Stimulated activated CD4-positive, alpha-beta T cell treated with anti-CD3 and anti-CD28 coated beads, Interleukin-12 subunit alpha, Interleukin-12 subunit beta, amount 100 ng/mL, for 4 hours (primary cell): Measurements from ENCODE around the gene TRAK1.
"Not testable (repeated sequence)": the region's sequence is repeated elsewhere in the genome, so short reads cannot be mapped to it uniquely, and the experiment has no call there.

ENCODE experiments used
- DNase-seq: peaks from one replicate; pipeline ENCODE4 v3.0.0-alpha.2; 2020

Gene TRAK1

GRCh38 chr3:42101048-42101447 is 9.9 kb downstream of the TRAK1 start:
- DNase-seq, result no peak

- DNase-seq, result no peak
Measured at GRCh38 chr3:42101481-42101880, 10.3 kb downstream of the TRAK1 start.

DNA sequence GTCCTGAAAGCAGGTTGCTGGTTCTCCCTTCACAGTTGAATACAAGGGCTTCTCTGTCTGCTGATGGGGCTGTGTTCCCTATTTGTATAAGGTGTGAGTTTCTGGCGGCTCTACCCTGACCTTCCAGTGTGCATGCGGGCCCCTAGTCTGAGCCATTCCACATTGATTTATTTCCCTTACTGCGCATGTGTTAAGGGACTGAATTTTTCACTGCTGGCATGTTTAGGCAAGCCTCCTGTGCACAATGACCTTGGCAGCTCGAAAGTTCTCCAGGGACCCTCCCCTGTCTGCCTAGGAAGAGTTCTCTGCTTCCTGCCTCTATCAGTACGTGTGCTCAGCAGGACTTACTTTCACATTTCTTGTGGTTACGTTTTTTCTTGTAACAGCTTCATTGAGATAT is 11.4 kb downstream of the TRAK1 start:
- no peak for DNase-seq

- not testable (repeated sequence) for DNase-seq
Measured at GRCh38 chr3:42103921-42104665, 12.9 kb downstream of the TRAK1 start.

DNA sequence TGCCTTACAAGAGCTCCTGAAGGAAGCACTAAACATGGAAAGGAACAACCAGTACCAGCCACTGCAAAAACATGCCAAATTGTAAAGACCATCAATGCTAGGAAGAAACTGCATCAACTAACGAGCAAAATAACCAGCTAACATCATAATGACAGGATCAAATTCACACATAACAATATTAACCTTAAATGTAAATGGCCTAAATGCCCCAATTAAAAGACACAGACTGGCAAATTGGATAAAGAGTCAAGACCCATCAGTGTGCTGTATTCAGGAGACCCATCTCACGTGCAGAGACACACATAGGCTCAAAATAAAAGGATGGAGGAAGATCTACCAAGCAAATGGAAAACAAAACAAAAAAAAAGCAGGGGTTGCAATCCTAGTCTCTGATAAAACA is 14.8 kb downstream of the TRAK1 start:
- not testable (repeated sequence) for DNase-seq

DNA sequence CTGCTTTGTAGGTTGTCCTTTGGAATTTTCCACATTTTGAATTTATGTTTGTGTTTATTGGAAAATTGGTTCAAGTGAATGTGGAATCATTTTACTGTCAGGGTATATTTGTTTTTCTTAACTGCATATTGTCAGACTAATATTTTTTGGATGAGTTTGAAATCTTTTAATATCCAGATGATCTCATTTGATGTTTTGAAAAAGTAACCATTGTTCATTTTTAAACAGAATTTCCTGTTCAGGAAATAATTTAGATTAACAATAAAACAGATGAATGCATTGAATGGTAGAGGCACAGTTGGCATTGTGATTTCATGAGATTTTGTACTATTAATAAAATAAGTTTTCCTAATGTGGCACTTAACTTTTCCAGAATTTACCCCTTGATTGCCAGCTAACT is 15.5 kb downstream of the TRAK1 start:
- no peak for DNase-seq

DNA sequence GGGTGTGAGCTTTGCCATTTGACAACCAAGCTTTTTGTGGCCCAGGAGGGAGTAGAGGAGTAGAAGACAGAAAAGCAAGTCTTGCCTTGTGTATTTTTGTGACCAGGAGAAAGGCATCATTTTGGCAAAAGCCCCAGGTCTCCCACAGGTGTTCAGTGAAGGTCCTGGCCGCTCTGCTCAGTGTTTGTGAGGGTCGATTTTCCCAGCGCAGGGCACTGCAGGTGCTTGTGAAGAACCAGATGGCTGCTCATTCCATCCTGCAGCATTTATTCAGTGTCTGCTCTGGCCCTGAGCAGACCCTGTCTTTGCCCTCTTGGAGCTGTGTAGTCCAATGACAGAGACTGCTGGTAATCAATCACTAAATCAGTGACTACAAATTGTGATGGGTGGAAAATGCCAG is 19.5 kb downstream of the TRAK1 start:
- no peak for DNase-seq

DNA sequence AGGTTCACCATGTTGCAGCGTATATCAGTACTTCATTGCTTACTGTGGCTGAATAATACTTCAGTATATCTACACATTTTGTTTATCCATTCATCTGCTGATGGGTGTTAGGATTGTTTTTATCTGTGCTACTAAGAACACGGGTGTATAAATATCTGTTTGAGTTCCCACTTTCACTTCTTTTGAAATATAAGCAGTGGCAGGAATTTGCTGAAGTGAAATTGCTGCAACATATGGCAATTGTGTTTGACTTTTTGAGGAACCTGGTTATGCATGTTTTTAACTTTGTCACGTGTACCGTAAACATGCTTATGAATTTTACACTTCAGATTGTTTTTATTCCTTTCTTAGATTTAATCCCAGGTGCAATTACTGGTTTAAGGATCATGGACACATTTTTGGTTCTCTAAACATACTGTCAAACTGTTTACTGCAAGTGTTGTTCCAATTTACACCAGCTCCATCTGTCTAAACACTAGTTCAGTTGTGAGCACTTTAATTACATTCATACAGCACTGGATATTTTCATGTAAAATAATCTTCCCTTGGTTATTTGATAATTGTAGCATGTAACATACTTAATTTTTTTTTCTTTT is 23.1 kb downstream of the TRAK1 start:
- no peak for DNase-seq

DNA sequence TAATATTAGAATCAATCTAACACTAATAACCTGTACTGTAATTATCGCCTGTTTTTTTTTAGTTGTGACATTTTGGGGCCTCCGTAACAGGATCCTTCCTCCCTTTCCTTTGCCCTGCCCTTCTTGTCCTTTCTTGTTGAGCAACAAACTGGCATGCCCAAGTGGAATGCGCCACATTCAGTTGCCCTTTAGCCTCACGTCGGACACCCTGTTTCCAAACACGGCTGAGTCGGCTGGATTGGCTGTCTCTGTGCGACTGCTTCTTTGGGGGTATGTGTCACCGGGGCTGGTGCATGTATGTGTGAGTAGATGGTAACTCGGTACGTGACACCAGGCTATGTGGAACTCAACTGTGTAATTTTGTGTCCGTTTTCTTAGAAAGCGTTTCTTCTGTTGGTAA is 24.1 kb downstream of the TRAK1 start:
- no peak for DNase-seq

GRCh38 chr3:42115946-42116345 is 24.8 kb downstream of the TRAK1 start:
- DNase-seq, result no peak

- DNase-seq, result no peak
Measured at GRCh38 chr3:42116466-42116865, 25.3 kb downstream of the TRAK1 start.

- DNase-seq, result no peak
Measured at GRCh38 chr3:42117175-42118008, 26.2 kb downstream of the TRAK1 start.

- DNase-seq, result no peak
Measured at GRCh38 chr3:42118762-42119361, 27.7 kb downstream of the TRAK1 start.

GRCh38 chr3:42119561-42120355 is 28.6 kb downstream of the TRAK1 start:
- no peak for DNase-seq

DNA sequence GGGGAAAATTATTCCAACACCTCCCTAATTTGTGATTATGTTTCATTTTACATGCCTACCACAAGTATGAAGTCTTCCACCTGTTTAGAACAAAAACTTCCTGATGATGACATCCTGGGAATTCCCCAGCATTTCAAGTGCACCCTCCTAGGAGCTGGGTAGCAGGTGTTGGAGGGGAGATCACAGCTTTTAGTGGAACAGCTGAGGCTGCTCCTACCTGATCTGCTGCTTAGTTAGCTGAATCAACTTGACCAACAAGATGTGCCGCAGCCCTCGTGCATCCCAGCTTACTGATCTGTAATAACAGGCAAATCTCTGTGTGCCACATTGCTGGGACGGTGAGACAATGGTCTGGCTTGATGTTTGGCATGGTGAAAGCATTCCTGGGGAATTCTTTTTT is 29.7 kb downstream of the TRAK1 start:
- no peak for DNase-seq

GRCh38 chr3:42122261-42123011 is 31.3 kb downstream of the TRAK1 start:
- DNase-seq, result no peak

DNA sequence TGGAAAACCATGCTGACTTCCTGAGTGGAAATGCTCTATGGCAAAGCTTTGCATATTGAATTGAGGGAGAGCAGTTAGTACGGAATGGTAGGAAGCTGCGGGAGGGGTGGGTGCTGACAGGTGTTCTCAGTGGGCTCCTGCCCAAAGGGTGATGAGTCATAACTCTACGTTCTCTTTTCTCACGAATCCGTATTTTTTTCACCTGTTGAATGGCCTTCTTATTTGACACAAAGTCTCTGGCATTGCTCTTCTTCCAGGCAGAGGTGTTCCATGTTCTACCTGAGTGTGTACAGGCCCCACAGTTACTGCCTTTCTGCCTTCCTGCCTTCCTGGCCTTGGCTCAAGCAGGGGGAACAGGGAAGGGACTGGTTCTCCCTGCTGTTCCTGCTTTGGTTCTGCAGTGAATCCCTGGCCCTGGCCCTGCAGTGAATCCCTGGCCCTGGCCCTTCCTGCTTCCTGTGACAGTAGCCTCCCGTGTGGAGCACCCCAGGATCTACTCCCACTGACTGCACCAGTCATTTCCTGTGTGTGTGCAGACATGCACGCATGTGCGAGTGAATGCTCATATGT is 31.9 kb downstream of the TRAK1 start:
- DNase-seq, result no peak

DNA sequence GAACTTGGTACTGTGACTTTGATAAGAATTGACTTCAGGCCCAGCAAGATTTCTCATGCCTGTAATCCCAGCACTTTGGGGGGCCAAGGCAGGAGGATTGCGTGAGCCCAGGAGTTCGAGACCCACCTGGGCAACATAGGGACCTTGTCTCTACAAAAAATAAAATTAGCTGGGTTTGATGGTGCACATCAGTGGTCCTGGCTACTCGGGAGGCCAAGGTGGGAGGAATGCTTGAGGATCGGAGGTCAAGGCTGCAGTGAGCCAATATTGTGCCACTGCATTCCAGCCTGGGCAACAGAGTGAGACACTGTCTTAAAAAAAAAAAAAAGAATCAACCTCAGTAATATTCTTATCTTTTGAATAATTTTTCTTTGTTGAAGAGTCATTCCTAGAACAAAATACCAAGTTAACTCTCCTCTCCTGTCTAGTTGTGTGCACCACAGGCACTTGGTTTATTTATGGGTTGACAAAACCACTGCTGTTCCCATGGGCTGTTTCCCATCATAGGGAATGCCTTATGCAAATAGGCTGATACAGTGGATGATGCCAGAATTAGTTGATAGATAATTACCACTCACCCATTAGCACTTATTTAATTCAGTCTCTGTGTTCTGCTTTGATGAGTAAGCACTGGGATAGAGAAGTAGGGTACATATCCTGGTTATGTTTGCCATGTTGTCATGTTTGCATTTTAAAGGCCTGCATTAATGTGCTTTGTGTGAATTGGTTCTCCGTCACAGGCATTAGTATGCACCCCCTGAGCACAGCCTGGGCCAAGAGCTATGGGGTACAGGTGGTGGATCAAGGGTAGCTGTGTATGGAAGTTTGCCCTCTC is 32.9 kb downstream of the TRAK1 start:
- DNase-seq, result no peak

DNA sequence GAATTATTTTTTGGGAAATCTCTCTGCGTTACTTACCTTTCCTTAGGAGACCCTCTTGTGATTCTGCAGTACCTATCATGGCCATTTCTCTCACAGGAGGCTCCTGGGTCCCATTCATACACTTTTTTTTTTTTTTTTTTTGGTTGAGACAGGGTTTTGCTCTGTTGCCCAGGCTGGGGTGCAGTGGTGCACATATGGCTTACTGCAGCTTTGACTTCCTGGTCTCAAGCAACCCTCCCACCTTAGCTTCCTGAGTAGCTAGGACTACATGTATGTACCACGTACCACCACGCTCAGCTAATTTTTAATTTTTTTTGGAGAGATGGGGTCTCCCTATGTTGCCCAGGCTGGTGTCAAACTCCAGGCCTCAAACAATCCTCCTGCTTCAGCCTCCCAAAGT is 36.1 kb downstream of the TRAK1 start:
- no peak for DNase-seq

DNA sequence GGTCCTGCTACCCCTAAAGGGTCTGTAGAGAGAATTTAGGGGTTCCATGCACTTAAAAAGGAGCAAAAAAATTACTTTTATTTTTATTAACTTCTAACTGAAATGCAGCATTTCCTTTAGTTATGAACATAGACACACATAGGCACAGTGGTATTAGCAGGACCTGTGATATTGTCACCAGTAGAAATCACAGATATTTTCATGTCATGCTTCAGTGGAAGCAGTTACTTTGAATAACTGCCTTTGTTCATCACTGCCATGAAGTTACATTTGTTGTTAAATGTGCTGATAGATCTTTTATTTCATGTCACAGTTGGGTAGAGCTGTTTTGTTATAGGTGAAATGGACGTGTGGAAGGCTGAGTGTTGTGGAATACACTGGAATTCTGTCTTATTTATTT is 37.4 kb downstream of the TRAK1 start:
- DNase-seq, result no peak
